Kidney tubule cell (primary cell): ENCODE results near the gene MAN2A1.
"Not testable (repeated sequence)": the region's sequence is repeated elsewhere in the genome, so short reads cannot be mapped to it uniquely, and the experiment has no call there.

Experiments used
- DNase-seq: peaks from one replicate; pipeline ENCODE4 v3.0.0-alpha.2; 2018; ENCODE audit warnings: low spot score

Gene MAN2A1

GRCh38 chr5:109826426-109826825 lies 136.7 kb downstream of the MAN2A1 start:
- DNase-seq, result peak; percentile 71

DNA sequence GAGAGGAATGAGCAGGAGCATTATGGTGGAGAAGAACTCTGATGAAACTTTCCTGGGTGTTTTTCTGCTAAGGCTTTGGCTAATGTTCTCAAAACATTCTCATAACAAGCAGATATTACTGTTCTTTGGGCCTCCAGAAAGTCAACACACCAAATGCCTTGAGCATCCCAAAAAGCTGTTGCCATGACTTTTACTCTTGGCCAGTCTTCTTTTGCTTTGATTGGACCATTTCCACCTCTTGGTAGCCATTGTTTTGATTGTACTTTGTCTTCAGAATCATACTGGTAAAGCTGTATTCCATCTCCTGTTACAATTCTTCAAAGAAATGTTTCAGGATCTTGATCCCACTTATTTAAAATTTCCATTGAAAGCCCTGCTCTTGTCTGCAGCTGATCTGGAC lies 139.6 kb downstream of the MAN2A1 start:
- DNase-seq, result no peak

DNA sequence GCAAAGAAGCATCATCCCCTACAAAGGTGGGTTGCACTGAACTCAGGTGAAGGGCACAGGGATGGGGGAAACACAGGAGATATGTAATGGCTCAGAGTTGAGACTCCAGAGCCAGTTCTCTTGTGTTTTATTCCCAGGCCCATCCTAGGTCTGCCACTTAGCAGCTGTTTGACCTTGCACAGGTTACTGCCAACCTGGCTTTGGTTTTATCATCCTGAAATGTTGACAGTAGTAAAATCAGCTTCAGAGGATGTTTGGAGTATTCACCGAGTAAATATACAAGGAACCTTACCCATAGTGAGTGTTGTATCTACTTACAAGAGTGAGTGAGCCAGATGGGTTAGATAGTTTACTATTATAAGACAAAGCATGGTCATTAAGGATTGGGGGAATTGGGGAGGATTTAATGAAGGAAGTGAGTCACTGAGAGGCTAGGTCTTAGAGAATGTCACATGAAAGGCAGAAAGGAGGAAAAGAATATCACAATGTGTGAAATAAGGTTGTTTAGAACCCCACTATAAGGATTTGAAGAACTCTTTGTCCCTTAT lies 141.3 kb downstream of the MAN2A1 start:
- peak; percentile 74 for DNase-seq

- DNase-seq, result not testable (repeated sequence)
Measured at GRCh38 chr5:109832207-109833188, 142.8 kb downstream of the MAN2A1 start.

- DNase-seq, result no peak
Measured at GRCh38 chr5:109833946-109834345, 144.2 kb downstream of the MAN2A1 start.

DNA sequence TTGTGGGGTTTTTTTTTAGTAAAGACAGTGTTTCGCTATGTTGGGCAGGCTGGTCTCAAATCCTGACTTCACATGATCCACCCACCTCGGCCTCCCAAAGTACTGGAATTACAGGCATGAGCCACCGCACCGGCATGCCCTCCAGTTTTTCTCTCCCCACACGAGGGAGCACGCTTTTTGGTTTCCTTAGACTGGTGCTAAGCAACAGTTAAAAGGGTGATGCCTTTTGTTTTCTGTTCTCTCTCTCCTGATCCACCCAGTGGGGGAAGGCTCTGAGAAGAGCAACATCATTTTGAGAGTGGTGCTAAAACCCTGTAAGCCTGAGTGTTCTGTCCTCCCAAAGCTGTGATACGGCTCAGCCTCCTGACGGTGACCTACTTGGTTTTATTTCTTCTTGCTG lies 146.6 kb downstream of the MAN2A1 start:
- no peak for DNase-seq

DNA sequence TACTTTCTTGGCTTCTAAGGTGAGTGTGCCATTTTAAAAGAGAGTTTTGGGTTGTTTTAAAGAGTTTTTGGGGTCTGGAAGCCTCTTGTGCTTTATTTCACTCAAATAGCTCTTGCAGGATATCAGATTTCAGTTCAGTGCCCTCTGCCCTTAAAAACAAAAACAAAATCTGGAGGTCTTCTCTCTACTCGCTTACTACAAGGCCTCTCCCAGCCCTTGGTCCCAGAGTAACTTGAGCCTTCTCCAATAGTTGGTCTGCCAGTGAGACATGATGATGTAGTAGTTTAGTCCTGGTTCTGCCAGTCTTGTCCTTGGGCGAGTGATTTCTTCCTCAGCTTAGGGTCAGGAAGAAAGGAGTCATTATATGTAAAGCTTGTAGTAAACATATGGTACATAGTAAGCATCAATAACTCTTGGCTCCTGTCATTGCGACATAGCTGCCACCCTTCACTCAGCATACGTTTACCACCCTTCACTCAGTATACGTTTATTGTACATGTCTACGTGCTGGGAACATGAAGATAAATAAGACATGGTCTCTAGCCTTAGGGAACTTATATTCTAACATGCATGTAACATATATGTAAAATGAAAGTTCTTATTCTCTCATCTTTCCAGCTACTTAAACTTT lies 147.6 kb downstream of the MAN2A1 start:
- no peak for DNase-seq

DNA sequence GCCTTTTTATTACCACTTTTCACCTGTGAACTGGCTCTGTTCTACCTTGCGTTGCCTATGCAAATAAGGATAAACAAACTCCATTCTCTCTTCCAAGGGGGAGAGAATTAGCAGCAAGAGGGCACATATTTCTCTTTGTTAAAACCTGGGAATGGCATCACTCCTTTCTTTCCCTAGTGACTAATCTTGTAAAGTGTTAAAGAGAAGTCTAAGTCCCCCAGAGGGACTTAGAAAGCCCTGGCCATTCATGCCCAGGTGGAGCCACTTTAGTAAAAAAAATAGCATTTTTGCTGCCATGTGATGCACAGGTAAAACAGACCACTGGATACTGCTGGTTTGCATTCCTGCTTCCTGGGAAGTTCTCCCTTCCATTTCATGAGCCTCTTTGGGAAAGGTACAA lies 148.4 kb downstream of the MAN2A1 start:
- DNase-seq, result no peak

DNA sequence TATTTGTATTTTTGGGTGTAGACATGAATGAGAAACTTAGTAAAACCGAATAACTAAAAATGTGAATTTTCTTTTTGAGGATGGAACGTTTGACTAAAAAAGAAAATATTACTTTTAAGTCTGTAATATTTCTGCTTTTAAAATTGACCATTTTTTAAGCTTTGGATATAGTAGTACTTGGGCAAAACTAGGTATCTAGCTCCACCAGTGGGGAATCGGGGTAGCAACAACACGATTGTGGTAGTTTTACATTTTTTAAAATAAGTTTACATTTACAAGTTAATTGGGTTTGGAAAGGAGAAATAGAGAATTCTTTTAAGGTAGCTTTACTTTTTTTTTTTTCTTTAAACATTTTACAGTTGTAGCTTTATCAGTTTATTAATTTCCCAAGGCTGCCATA lies 154.4 kb downstream of the MAN2A1 start:
- DNase-seq, result no peak

DNA sequence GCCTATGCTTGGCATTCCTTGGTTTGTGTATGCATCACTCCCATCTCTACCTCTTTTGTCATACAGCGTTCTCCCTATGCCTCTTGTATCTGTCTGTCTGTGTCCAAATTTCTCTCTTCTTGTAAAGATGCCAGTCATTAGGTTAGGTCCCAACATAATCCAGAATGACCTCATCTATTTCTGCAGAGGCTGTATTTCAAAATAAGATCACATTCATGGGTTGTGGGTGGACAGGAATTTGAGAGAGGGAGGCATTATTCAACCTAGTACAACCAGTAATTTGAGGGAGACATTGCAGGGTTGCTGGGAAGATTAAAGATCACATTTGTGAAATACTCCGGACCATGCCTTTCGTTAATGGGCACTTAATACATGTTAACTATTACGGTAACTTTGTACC lies 155.0 kb downstream of the MAN2A1 start:
- no peak for DNase-seq

- no peak for DNase-seq
Measured at GRCh38 chr5:109848130-109848529, 158.4 kb downstream of the MAN2A1 start.

DNA sequence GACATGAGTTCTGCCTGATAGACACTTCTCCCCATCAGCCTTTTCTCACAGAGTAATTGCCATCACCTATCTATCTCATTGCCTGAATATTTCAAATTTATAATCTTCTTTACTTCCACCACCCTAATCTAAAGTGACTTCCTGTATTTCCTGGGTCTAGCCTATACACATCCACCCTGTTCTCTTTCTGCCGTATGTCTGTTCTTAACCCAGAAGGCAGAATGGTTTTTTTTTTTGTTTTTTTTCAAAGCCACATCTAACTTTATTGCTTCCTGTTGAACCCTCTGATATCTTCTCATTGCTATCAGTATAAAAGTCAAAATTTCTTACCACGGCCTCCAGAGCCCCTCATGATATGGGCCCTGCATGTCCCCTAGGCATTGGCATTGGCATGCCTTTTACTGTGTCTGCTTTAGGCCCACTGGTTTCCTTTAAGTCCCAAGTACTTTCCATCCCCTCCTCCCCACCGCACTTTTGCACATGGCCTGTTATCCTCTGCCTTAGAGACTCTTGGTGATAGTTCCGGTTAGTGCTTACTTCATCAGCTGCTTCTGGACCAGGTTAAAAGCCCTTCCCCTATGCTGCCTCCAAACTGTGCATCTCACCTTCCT lies 159.9 kb downstream of the MAN2A1 start:
- no peak for DNase-seq

GRCh38 chr5:109852371-109853155 lies 162.8 kb downstream of the MAN2A1 start:
- peak; percentile 52 for DNase-seq

DNA sequence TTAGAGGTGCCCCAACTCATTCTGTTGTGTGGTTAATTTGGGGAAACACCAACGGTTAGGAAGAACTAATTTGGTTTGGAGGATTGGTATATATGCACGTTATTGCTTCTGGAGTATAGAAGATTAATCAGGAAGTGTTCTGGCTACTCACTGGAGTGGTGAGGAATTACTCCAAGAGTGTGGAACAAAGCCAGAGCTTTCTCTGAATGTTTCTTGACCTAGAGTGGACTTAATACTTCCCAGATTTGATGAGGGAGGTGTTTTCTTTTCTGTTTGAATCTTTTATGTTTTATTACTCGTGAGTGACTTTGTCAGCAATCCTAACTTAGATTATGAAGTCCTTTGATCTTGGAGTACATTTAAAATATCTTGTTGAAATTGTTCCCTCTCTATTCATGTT lies 163.7 kb downstream of the MAN2A1 start:
- DNase-seq, result peak; percentile 29

- DNase-seq, result peak; percentile 74
Measured at GRCh38 chr5:109855056-109855455, 165.3 kb downstream of the MAN2A1 start.

- no peak for DNase-seq
Measured at GRCh38 chr5:109857405-109858031, 167.8 kb downstream of the MAN2A1 start.

DNA sequence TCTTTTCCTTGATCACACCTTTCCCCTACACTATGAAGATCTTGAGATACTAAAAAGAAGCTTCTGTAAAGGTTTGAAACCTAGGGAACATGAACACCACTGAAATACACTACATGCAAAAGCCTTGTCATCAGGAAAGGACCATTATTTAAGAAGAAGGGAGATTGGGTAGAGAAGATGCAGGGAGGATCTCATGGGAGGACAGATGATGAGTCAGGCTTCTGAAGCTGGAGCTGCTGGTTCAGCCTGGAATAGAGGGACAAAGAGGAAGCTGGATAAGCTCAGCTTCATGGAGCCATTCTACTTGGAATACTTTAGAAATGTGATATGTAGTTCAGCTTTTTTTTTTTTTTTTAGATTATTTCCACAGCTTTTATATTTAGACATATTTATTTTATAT lies 169.8 kb downstream of the MAN2A1 start:
- DNase-seq, result no peak

GRCh38 chr5:109862301-109862700 lies 172.6 kb downstream of the MAN2A1 start:
- no peak for DNase-seq

DNA sequence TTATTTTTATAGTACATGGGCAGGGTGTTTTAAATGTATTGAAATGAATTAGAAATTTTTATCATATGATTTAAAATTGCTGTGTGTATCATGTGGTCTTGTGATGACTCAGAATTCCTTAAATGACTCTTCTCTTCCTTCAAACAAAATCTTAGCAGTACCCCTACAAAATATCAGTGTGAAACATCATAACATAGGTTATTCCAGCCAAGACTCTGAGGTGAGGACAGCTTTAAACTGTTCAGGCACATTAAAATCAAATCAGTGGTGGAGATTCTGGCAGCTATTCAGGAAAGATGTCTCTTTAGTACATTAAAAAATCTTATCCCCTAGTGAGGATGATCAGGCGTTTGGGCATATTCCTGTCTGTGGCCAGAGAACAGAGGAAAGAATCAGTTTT lies 174.0 kb downstream of the MAN2A1 start:
- DNase-seq, result no peak

GRCh38 chr5:109865637-109866036 lies 175.9 kb downstream of the MAN2A1 start:
- peak; percentile 88 for DNase-seq

DNA sequence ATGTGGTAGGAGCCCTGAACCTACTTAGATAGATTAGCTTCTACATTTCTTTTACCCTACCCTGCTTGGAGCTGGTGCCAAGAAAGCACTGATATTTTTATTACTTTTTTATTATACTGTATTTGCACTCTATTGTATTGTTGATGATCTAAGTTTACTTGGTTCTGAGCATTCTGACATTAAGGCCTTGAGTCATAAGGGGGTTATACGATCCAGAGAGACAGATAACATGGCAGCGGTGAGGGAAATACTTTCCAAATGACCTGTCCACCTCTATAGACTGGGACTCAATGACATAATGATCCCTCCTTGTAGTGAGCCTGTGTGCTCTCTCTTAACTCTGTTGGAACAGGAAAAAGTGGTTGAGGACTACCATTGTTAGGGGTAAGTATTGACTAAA lies 176.3 kb downstream of the MAN2A1 start:
- DNase-seq, result peak; percentile 55
